Neuronal stem cell (in vitro differentiated cells): ENCODE data around the gene C17orf100.
"Not testable (repeated sequence)": the region's sequence is repeated elsewhere in the genome, so short reads cannot be mapped to it uniquely, and the experiment has no call there.

Experiments
- DNase-seq: peaks from one replicate; pipeline ENCODE4 v3.0.0-alpha.2; 2013; ENCODE audit warnings: low spot score
- H2AFZ ChIP-seq: one replicate; pipeline ENCODE4 v1.6.1; 2013; ENCODE audit warnings: mild to moderate bottlenecking, low read length, inconsistent platforms
- H2AK5ac ChIP-seq: 2 replicates; pipeline ENCODE4 v1.6.1; 2013; ENCODE audit warnings: low read depth, mild to moderate bottlenecking, inconsistent platforms, low read length, moderate library complexity, mixed read lengths
- H2BK120ac ChIP-seq: 2 replicates; pipeline ENCODE4 v1.6.1; 2013; ENCODE audit warnings: low read depth, mild to moderate bottlenecking, inconsistent platforms, low read length, moderate library complexity, mixed read lengths
- H2BK12ac ChIP-seq: one replicate; pipeline ENCODE4 v1.6.1; 2013; ENCODE audit warnings: low read length, inconsistent platforms
- H2BK15ac ChIP-seq: 2 replicates; pipeline ENCODE4 v1.6.1; 2013; ENCODE audit warnings: mild to moderate bottlenecking, low read length, inconsistent platforms, mixed read lengths
- H2BK5ac ChIP-seq: one replicate; pipeline ENCODE4 v1.6.1; 2013; ENCODE audit warnings: inconsistent platforms, mild to moderate bottlenecking, low read length, moderate library complexity
- H3K14ac ChIP-seq: one replicate; pipeline ENCODE4 v1.6.1; 2013; ENCODE audit warnings: low read length, inconsistent platforms
- H3K18ac ChIP-seq: 2 replicates; pipeline ENCODE4 v1.6.1; 2013; ENCODE audit warnings: low read length, inconsistent platforms
- H3K23ac ChIP-seq: 2 replicates; pipeline ENCODE4 v1.6.1; 2013; ENCODE audit warnings: low read depth, mild to moderate bottlenecking, mixed read lengths, low read length, inconsistent platforms; ENCODE audit not compliant: poor library complexity
- H3K27ac ChIP-seq: replicated peaks from 3 replicates; pipeline ENCODE4 v1.5.1; 2013; ENCODE audit warnings: low read length, inconsistent platforms
- H3K27me3 ChIP-seq, 3 experiments: 2 replicates each; pipeline ENCODE4 v1.6.1; 2013; ENCODE audit warnings: low read length in 3 of 3, mild to moderate bottlenecking in 2 of 3, inconsistent platforms in 1 of 3, low read depth in 1 of 3, mixed read lengths in 1 of 3, moderate library complexity in 1 of 3; ENCODE audit not compliant: control insufficient read depth in 3 of 3, insufficient read depth in 3 of 3
- H3K36me3 ChIP-seq, 2 donors: replicated peaks in 1 of 2; 2 replicates each; pipeline ENCODE4 v1.6.1; 2013; ENCODE audit warnings: low read length in 2 of 2; ENCODE audit not compliant: control insufficient read depth in 2 of 2, insufficient read depth in 2 of 2
- H3K4ac ChIP-seq: 2 replicates; pipeline ENCODE4 v1.6.1; 2013; ENCODE audit warnings: inconsistent platforms, mild to moderate bottlenecking, low read length, moderate library complexity
- H3K4me1 ChIP-seq, 2 donors: 1 replicate in 1 of 2; 2 replicates in 1 of 2; pipeline ENCODE4 v1.6.1; 2013; ENCODE audit warnings: low read length in 2 of 2, low read depth in 1 of 2; ENCODE audit not compliant: control insufficient read depth in 2 of 2, insufficient read depth in 1 of 2
- H3K4me2 ChIP-seq: one replicate; pipeline ENCODE4 v1.6.1; 2013; ENCODE audit warnings: mild to moderate bottlenecking, low read length, inconsistent platforms; ENCODE audit not compliant: insufficient read depth, poor library complexity, severe bottlenecking
- H3K4me3 ChIP-seq, 2 donors: 2 replicates each; pipeline ENCODE4 v1.5.1; 2013; ENCODE audit warnings: low read length in 2 of 2, mild to moderate bottlenecking in 2 of 2, inconsistent platforms in 1 of 2, moderate library complexity in 1 of 2
- H3K79me1 ChIP-seq: one replicate; pipeline ENCODE4 v1.6.1; 2013; ENCODE audit warnings: low read depth, mild to moderate bottlenecking, inconsistent platforms, low read length, moderate library complexity
- H3K9ac ChIP-seq: one replicate; pipeline ENCODE4 v1.6.1; 2013; ENCODE audit warnings: mild to moderate bottlenecking, low read depth, low read length, inconsistent platforms; ENCODE audit not compliant: poor library complexity
- H3K9me3 ChIP-seq, 2 donors: replicated peaks in 1 of 2; 2 replicates each; pipeline versions ENCODE3 to v1.6.1; 2013; ENCODE audit warnings: low read length in 2 of 2, mild to moderate bottlenecking in 2 of 2, inconsistent platforms in 1 of 2, low read depth in 1 of 2, mixed read lengths in 1 of 2, moderate library complexity in 1 of 2; ENCODE audit not compliant: control insufficient read depth in 2 of 2, insufficient read depth in 1 of 2
- H4K8ac ChIP-seq: one replicate; pipeline ENCODE4 v1.6.1; 2013; ENCODE audit warnings: low read depth, mild to moderate bottlenecking, inconsistent platforms, low read length, moderate library complexity
- H4K91ac ChIP-seq: one replicate; pipeline ENCODE4 v1.6.1; 2013; ENCODE audit warnings: low read length, low read depth, mild to moderate bottlenecking, inconsistent platforms; ENCODE audit not compliant: poor library complexity
- WGBS, 2 donors: extraction: QIAGEN DNeasy Blood & Tissue Kit; methylation state at CpG; one replicate each; pipeline ENCODE4 v1.1.7; 2013; ENCODE audit warnings: missing lambda C conversion rate in 2 of 2, mixed read lengths in 1 of 2; ENCODE audit not compliant: insufficient read length in 2 of 2, insufficient replicate concordance in 1 of 2; ENCODE audit errors: extremely low coverage in 2 of 2; 5-methylcytosine and 5-hydroxymethylcytosine counted together

C17orf100 gene

GRCh38 chr17:6660101-6660500 lies 8.5 kb downstream of the C17orf100 start:
- Histone ChIP-seq H2AFZ (no peak overlapping the region), H4K8ac (no peak overlapping the region), H3K4me3 (no peak overlapping the region), H3K36me3 (no peaks in the 10 kb centered on the region), H3K4me1 (peaks cover 3 to 7% of the 10 kb centered on the region in 2 donors), H3K27ac (no peak overlapping the region), H2BK12ac (no peak overlapping the region), H4K91ac (no peak overlapping the region), H3K18ac (no peak overlapping the region), H3K4me2 (no peak overlapping the region), H3K9ac (no peak overlapping the region), H3K4ac (no peak overlapping the region), H3K23ac (no peak overlapping the region), H2BK120ac (no peak overlapping the region), H3K9me3 (no peaks in the 10 kb centered on the region), H3K79me1 (no peaks in the 10 kb centered on the region), H2BK5ac (no peak overlapping the region), H2BK15ac (no peak overlapping the region), H2AK5ac (no peak overlapping the region), H3K14ac (no peak overlapping the region), H3K27me3 (peaks cover 0 to 65% (median 21%) of the 10 kb centered on the region in 3 experiments)
- DNase-seq = no peak
- WGBS, 2 donors = no CpG with 5 or more reads among the region's 9 CpGs

GRCh38 chr17:6660805-6661463 lies 9.4 kb downstream of the C17orf100 start:
- no peak overlapping the region for H4K8ac ChIP-seq
- H3K27me3 ChIP-seq = peaks cover 0 to 61% (median 15%) of the 10 kb centered on the region in 3 experiments
- H2BK120ac ChIP-seq = no peak overlapping the region
- H3K4me2 ChIP-seq = no peak overlapping the region
- H2BK15ac ChIP-seq = no peak overlapping the region
- H4K91ac ChIP-seq = no peak overlapping the region
- H3K4me3 ChIP-seq = no peak overlapping the region
- no peak overlapping the region for H3K14ac ChIP-seq
- no peak overlapping the region for H3K27ac ChIP-seq
- no peaks in the 10 kb centered on the region for H3K36me3 ChIP-seq
- no peaks in the 10 kb centered on the region for H3K9me3 ChIP-seq
- WGBS, 2 donors = no CpG with 5 or more reads among the region's 11 CpGs
- no peak overlapping the region for H3K18ac ChIP-seq
- no peak overlapping the region for H2BK12ac ChIP-seq
- DNase-seq = no peak
- no peak overlapping the region for H2AFZ ChIP-seq
- H2AK5ac ChIP-seq = no peak overlapping the region
- H3K23ac ChIP-seq = no peak overlapping the region
- peaks cover 0 to 4% of the 10 kb centered on the region in 2 donors for H3K4me1 ChIP-seq
- no peak overlapping the region for H2BK5ac ChIP-seq
- no peak overlapping the region for H3K9ac ChIP-seq
- H3K79me1 ChIP-seq = no peaks in the 10 kb centered on the region
- H3K4ac ChIP-seq = no peak overlapping the region

- H3K4me2 ChIP-seq = no peak overlapping the region
- H3K27me3 ChIP-seq = peaks cover 0 to 61% (median 13%) of the 10 kb centered on the region in 3 experiments
- no peak overlapping the region for H2AFZ ChIP-seq
- WGBS, 2 donors = no CpG with 5 or more reads among the region's 2 CpGs
- H3K4ac ChIP-seq = no peak overlapping the region
- H3K14ac ChIP-seq = no peak overlapping the region
- H4K91ac ChIP-seq = no peak overlapping the region
- no peak overlapping the region for H2AK5ac ChIP-seq
- peaks cover 0 to 4% of the 10 kb centered on the region in 2 donors for H3K4me1 ChIP-seq
- H2BK12ac ChIP-seq = no peak overlapping the region
- H3K36me3 ChIP-seq = no peaks in the 10 kb centered on the region
- no peak overlapping the region for H3K9ac ChIP-seq
- no peak overlapping the region for H4K8ac ChIP-seq
- no peak for DNase-seq
- no peak overlapping the region for H3K4me3 ChIP-seq
- no peak overlapping the region for H2BK15ac ChIP-seq
- H3K79me1 ChIP-seq = no peaks in the 10 kb centered on the region
- no peak overlapping the region for H3K23ac ChIP-seq
- no peaks in the 10 kb centered on the region for H3K9me3 ChIP-seq
- no peak overlapping the region for H3K27ac ChIP-seq
- no peak overlapping the region for H3K18ac ChIP-seq
- H2BK5ac ChIP-seq = no peak overlapping the region
- no peak overlapping the region for H2BK120ac ChIP-seq
Observed at GRCh38 chr17:6661464-6661848, 9.9 kb downstream of the C17orf100 start.

- not testable (repeated sequence) for H3K23ac ChIP-seq, H2AFZ ChIP-seq, DNase-seq, H3K9me3 ChIP-seq, H3K4me2 ChIP-seq, H3K4ac ChIP-seq, H3K27ac ChIP-seq, H2BK5ac ChIP-seq, H3K14ac ChIP-seq, H3K36me3 ChIP-seq, H2AK5ac ChIP-seq, H3K18ac ChIP-seq, H3K4me3 ChIP-seq, H4K91ac ChIP-seq, H3K79me1 ChIP-seq, H4K8ac ChIP-seq, H3K4me1 ChIP-seq, H2BK15ac ChIP-seq, H2BK120ac ChIP-seq, H3K9ac ChIP-seq, H2BK12ac ChIP-seq
- WGBS, 2 donors = no CpG with 5 or more reads among the region's 14 CpGs
- H3K27me3 ChIP-seq = peaks cover 0 to 54% (median 5%) of the 10 kb centered on the region in 3 experiments
Observed at GRCh38 chr17:6663200-6663599, 11.6 kb downstream of the C17orf100 start.
